Activated naive CD4-positive, alpha-beta T cell treated with anti-CD3 and anti-CD28 coated beads, Interleukin-2, amount 10 ng/mL, durations not matched to agents 7 days and 5 days (primary cell): Measurements from ENCODE around the gene LRRC3.
"Not testable (repeated sequence)": the region's sequence is repeated elsewhere in the genome, so short reads cannot be mapped to it uniquely, and the experiment has no call there.

Experiments
- CTCF ChIA-PET: fragments of 350-600 bp; sonication (Branson Sonifier 250); formaldehyde crosslinking; loops from one replicate; lab custom pipeline; 2021; ENCODE audit warnings: antibody characterized with exemption; lab: Charles Lee
- DNase-seq: peaks from one replicate; pipeline ENCODE4 v3.0.0-alpha.2; 2020
- H3K27ac Mint-ChIP-seq: one replicate; pipeline ENCODE4 v1.8.0; 2021; ENCODE audit warnings: mild to moderate bottlenecking, moderate library complexity, mixed read lengths
- H3K27me3 Mint-ChIP-seq: one replicate; pipeline ENCODE4 v1.8.0; 2021; ENCODE audit warnings: mild to moderate bottlenecking, mixed read lengths
- H3K36me3 Mint-ChIP-seq: one replicate; pipeline ENCODE4 v1.8.0; 2021; ENCODE audit warnings: mixed read lengths
- H3K4me1 Mint-ChIP-seq: one replicate; pipeline ENCODE4 v1.8.0; 2021; ENCODE audit warnings: mixed read lengths
- H3K4me3 Mint-ChIP-seq: one replicate; pipeline ENCODE4 v1.8.0; 2021; ENCODE audit warnings: mild to moderate bottlenecking, moderate library complexity, mixed read lengths
- H3K9me3 Mint-ChIP-seq: one replicate; pipeline ENCODE4 v1.8.0; 2021; ENCODE audit warnings: mixed read lengths

LRRC3 gene

GRCh38 chr21:44494418-44494817 is 39.1 kb downstream of the LRRC3 start:
- Mint-ChIP-seq H3K4me1 (peaks cover 12% of the 10 kb centered on the region), H3K27ac (no peak overlapping the region)
- CTCF ChIA-PET = interaction anchor here (0.5 to 0.6 kb wide), 2 partner anchors 9 to 1931 kb away, joined by 3 read pairs; no protein-coding TSS in a partner anchor

DNA sequence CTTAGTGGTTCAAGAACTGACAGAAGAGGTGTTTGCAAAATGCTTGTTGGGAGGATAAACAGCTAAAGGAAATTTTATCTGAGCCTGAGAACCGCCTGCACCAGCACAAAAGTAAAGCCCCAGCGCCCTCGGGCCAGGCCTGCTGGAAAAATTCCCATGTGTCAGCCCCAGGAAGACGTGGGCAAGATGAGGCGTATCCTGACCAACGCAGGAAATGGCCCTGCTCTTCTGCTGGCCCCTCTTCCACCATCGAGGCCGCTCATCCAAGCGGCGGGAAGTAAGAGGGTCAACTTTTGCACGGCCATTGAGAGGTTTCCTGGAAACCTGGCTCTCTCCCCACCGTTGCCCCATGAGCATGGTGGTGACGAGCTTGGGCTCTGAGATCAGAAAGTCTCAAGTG is 39.6 kb downstream of the LRRC3 start:
- H3K4me3 Mint-ChIP-seq = no peak overlapping the region

More at GRCh38 chr21:44494418-44494817, 39.1 kb downstream of the LRRC3 start:
- DNase-seq = no peak
- Mint-ChIP-seq H3K27me3 (peaks cover 61% of the 10 kb centered on the region), H3K9me3 (peaks cover 20% of the 10 kb centered on the region), H3K36me3 (peaks cover 14% of the 10 kb centered on the region), H3K4me3 (no peak overlapping the region)

GRCh38 chr21:44495611-44496563 is 40.6 kb downstream of the LRRC3 start:
- no peak for DNase-seq
- Mint-ChIP-seq H3K27me3 (peaks cover 56% of the 10 kb centered on the region), H3K4me3 (no peak overlapping the region), H3K9me3 (peaks cover 20% of the 10 kb centered on the region), H3K4me1 (peaks cover 12% of the 10 kb centered on the region), H3K27ac (no peak overlapping the region), H3K36me3 (peaks cover 14% of the 10 kb centered on the region)
- CTCF ChIA-PET = interaction anchor here (1.1 to 1.3 kb wide), 3 partner anchors 14 to 298 kb away, joined by 4 read pairs; no protein-coding TSS in a partner anchor

More for the DNA sequence above, 39.6 kb downstream of the LRRC3 start:
- Mint-ChIP-seq H3K36me3 (peaks cover 14% of the 10 kb centered on the region), H3K4me1 (peaks cover 12% of the 10 kb centered on the region), H3K27ac (no peak overlapping the region), H3K27me3 (peaks cover 61% of the 10 kb centered on the region), H3K9me3 (peaks cover 20% of the 10 kb centered on the region)
- no peak for DNase-seq
- CTCF ChIA-PET = interaction anchor here (0.5 to 1.1 kb wide), 2 partner anchors 15 to 1931 kb away, joined by 3 to 4 read pairs; no protein-coding TSS in a partner anchor

DNA sequence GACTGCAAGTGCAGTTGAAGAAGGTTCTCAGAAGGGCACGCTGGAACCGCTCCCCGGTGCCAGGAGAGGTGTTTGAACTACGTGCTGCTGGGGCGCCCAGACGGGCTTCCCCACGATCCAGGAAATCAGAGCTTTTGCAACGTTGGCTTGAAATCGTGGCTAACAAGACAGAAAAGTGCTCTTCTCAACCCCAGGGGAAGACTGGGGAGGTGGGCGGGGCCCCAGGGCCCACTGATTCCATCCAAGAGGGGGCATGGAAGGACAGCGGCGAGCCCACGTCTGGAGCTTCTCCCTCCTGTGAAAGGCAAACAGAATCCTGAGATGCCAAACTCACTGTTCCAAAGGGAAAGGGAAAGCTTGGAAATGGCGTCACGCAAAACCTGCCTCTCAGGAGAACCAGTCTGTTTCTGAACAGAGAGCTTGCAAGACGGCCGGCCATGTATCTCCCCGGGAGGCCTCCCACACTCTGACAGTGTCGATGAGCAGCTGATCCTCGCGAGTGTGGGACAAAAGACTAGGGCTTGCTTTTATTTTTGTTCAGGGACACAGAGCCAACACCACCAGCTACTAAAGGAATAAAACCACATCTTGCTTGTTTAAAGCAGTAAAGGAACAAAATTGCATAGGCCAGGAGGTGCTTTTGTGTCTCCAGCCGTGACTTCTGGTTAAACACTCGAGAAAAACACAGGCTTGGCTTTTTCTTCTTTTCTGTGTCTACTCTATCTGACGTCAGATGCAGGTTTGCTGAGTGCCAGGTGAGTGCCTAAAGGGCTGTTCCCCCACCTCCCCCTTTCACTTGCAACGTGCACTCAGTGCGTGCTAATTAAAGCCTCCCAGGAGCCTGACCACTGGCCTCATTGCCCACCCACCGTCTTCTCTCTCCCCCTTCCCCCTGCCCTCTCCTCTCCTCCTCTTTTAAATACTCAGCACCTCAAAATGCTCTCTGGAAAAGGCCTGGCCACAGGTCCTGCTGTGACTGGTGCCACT is 41.5 kb downstream of the LRRC3 start:
- peaks cover 13% of the 10 kb centered on the region for H3K36me3 Mint-ChIP-seq
- CTCF ChIA-PET = interaction anchor here (1.2 to 1.3 kb wide), 2 partner anchors 13 to 297 kb away, joined by 4 read pairs; no protein-coding TSS in a partner anchor
- no peak overlapping the region for H3K4me3 Mint-ChIP-seq
- no peak overlapping the region for H3K27ac Mint-ChIP-seq
- DNase-seq = no peak
- H3K4me1 Mint-ChIP-seq = peaks cover 12% of the 10 kb centered on the region
- peaks cover 17% of the 10 kb centered on the region for H3K9me3 Mint-ChIP-seq
- H3K27me3 Mint-ChIP-seq = peaks cover 56% of the 10 kb centered on the region

GRCh38 chr21:44497703-44498126 is 42.4 kb downstream of the LRRC3 start:
- CTCF ChIA-PET = no interaction called here
- Mint-ChIP-seq H3K27me3 (peaks cover 52% of the 10 kb centered on the region), H3K4me1 (peaks cover 5% of the 10 kb centered on the region), H3K36me3 (peaks cover 6% of the 10 kb centered on the region), H3K27ac (no peak overlapping the region), H3K4me3 (no peak overlapping the region), H3K9me3 (peaks cover 9% of the 10 kb centered on the region)
- no peak for DNase-seq

GRCh38 chr21:44498280-44499210 is 43.2 kb downstream of the LRRC3 start:
- Mint-ChIP-seq H3K27ac (no peak overlapping the region), H3K36me3 (no peaks in the 10 kb centered on the region), H3K4me1 (peaks cover 4% of the 10 kb centered on the region), H3K27me3 (peaks cover 52% of the 10 kb centered on the region), H3K9me3 (peaks cover under 1% of the 10 kb centered on the region), H3K4me3 (no peak overlapping the region)
- CTCF ChIA-PET = interaction anchor here (0.6 kb wide), 1 partner anchor 50 kb away, joined by 3 read pairs; no protein-coding TSS in a partner anchor
- no peak for DNase-seq

- no peak overlapping the region for H3K4me3 Mint-ChIP-seq
- peaks cover 9% of the 10 kb centered on the region for H3K4me1 Mint-ChIP-seq
- H3K27me3 Mint-ChIP-seq = peaks cover 52% of the 10 kb centered on the region
- DNase-seq = no peak
- H3K27ac Mint-ChIP-seq = no peak overlapping the region
- CTCF ChIA-PET = interaction anchor here (0.6 kb wide), 1 partner anchor 50 kb away, joined by 3 read pairs; no protein-coding TSS in a partner anchor
- H3K36me3 Mint-ChIP-seq = no peaks in the 10 kb centered on the region
- H3K9me3 Mint-ChIP-seq = no peaks in the 10 kb centered on the region
These were observed 43.9 kb downstream of the LRRC3 start for GRCh38 chr21:44499211-44499560.

- peaks cover 10% of the 10 kb centered on the region for H3K4me1 Mint-ChIP-seq
- no peak for DNase-seq
- peaks cover 47% of the 10 kb centered on the region for H3K27me3 Mint-ChIP-seq
- H3K27ac Mint-ChIP-seq = no peak overlapping the region
- CTCF ChIA-PET = interaction anchor here (2.0 kb wide), 1 partner anchor 11 kb away, joined by 5 read pairs; no protein-coding TSS in a partner anchor
- no peaks in the 10 kb centered on the region for H3K36me3 Mint-ChIP-seq
- H3K9me3 Mint-ChIP-seq = no peaks in the 10 kb centered on the region
- H3K4me3 Mint-ChIP-seq = no peak overlapping the region
These were observed 44.3 kb downstream of the LRRC3 start for GRCh38 chr21:44499631-44500030.

- peaks cover 42% of the 10 kb centered on the region for H3K27me3 Mint-ChIP-seq
- H3K36me3 Mint-ChIP-seq = no peaks in the 10 kb centered on the region
- H3K4me1 Mint-ChIP-seq = peaks cover 10% of the 10 kb centered on the region
- no peak overlapping the region for H3K4me3 Mint-ChIP-seq
- DNase-seq = no peak
- H3K27ac Mint-ChIP-seq = no peak overlapping the region
- CTCF ChIA-PET = interaction anchor here (2.0 kb wide), 1 partner anchor 10 kb away, joined by 5 read pairs; no protein-coding TSS in a partner anchor
- no peaks in the 10 kb centered on the region for H3K9me3 Mint-ChIP-seq
These were observed 44.8 kb downstream of the LRRC3 start for GRCh38 chr21:44500111-44500510.

DNA sequence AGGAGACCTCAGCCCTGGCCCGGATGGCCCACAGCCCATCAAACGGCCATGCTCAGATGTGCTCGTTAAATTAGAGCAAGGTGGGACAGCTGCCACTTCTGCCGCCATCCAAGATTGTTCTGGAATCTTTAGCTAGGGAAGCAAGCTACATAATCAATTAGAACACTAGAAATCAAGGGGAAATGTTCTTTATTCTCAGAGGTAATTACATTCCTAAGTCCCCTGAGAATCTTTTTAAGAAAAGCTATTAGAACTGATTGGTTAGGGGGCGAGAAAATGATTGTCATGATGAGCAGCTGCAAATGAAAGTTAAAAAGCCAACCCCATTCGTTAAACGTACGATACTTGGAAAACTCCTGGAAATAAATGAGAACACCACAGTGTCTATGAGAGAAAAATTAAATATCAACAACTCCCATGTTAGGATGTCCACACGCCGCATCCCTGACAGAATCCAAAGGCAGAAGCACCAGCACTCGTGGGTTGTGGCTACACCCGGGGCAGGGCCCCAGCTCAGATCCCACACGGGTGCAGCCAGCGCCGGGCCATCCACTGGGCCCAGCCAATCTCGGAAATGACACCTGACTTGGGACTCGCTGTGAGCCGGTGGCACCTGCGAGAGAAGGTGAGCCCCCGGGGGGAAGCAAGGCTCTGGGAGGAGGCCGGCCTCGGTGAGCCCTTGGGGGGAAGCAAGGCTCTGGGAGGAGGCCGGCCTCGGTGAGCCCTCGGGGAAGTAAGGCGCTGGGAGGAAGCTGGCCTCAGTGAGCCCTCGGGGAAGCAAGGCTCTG is 47.1 kb downstream of the LRRC3 start:
- H3K4me3 Mint-ChIP-seq = no peak overlapping the region
- H3K4me1 Mint-ChIP-seq = peaks cover 9% of the 10 kb centered on the region
- CTCF ChIA-PET = interaction anchor here (1.2 to 1.9 kb wide), 3 partner anchors 12 to 291 kb away, joined by 3 to 7 read pairs (median 4); no protein-coding TSS in a partner anchor
- no peak for DNase-seq
- peaks cover 27% of the 10 kb centered on the region for H3K27me3 Mint-ChIP-seq
- H3K9me3 Mint-ChIP-seq = no peaks in the 10 kb centered on the region
- no peak overlapping the region for H3K27ac Mint-ChIP-seq
- no peaks in the 10 kb centered on the region for H3K36me3 Mint-ChIP-seq

DNA sequence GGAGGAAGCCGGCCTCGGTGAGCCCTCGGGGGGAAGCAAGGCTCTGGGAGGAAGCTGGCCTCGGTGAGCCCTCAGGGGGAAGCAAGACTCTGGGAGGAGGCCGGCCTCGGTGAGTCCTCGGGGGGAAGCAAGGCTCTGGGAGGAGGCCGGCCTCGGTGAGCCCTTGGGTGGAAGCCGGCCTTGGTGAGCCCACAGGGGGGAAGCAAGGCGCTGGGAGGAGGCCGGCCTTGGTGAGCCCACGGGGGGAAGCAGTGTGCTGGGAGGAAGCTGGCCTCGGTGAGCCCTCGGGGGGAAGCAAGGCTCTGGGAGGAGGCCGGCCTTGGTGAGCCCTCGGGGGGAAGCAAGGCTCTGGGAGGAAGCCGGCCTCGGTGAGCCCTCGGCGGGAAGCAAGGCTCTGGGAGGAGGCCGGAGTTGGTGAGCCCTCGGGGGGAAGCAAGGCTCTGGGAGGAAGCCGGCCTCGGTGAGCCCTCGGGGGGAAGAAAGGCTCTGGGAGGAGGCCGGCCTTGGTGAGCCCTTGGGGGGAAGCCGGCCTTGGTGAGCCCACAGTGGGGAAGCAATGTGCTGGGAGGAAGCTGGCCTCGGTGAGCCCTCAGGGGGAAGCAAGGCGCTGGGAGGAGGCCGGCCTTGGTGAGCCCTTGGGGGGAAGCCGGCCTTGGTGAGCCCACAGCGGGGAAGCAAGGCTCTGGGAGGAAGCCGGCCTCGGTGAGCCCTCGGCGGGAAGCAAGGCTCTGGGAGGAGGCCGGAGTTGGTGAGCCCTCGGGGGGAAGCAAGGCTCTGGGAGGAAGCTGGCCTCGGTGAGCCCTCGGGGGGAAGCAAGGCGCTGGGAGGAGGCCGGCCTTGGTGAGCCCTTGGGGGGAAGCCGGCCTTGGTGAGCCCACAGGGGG is 47.9 kb downstream of the LRRC3 start:
- not testable (repeated sequence) for H3K27ac Mint-ChIP-seq, H3K4me3 Mint-ChIP-seq

More for the DNA sequence above, 47.9 kb downstream of the LRRC3 start:
- H3K4me1 Mint-ChIP-seq, H3K9me3 Mint-ChIP-seq, H3K36me3 Mint-ChIP-seq, DNase-seq: not testable (repeated sequence)
- CTCF ChIA-PET = interaction anchor here (0.9 to 1.2 kb wide), 2 partner anchors 205 to 290 kb away, joined by 3 to 5 read pairs; no protein-coding TSS in a partner anchor
- H3K27me3 Mint-ChIP-seq = peaks cover 22% of the 10 kb centered on the region
